OCI-LY7 (cell line): Measurements from ENCODE around the gene MPZL3. TPM values are rescaled to one million over a fixed set of nuclear protein-coding genes. Genes with fewer than 3 reads are reported as not detected.
A peak's percentile ranks its signal among the peaks of the same experiment; 100 is the strongest.

ENCODE experiments used
- BruUV-seq: library from RNA; stranded (reverse); fragments of 400-500 nt; replicated peaks from 2 replicates; lab custom pipeline; 2021; lab: Mats Ljungman, UMichigan
- CTCF ChIA-PET: fragments of 300-600 bp; sonication (Branson Sonifier 250); formaldehyde crosslinking; loops from one replicate; lab custom pipeline; 2022; ENCODE audit warnings: antibody characterized with exemption; ENCODE audit not compliant: unreplicated experiment; lab: Charles Lee
- POLR2A ChIA-PET: fragments of 300-600 bp; sonication (Branson Sonifier 250); formaldehyde crosslinking; loops from one replicate; lab custom pipeline; 2022; ENCODE audit warnings: antibody characterized with exemption; lab: Charles Lee
- DNase-seq: peaks from one replicate; pipeline ENCODE4 v3.0.0-alpha.2; 2015; ENCODE audit warnings: low spot score
- H2AFZ ChIP-seq: fragments of 200-600 bp; sonication (generic), shearing (Covaris generic); 2 replicates; pipeline ENCODE4 v1.6.1; 2014; ENCODE audit warnings: mild to moderate bottlenecking, antibody characterized with exemption, low read length, moderate library complexity
- H3K27ac ChIP-seq: fragments of 200-600 bp; sonication (generic); 2 replicates; pipeline ENCODE4 v1.5.1; 2014; ENCODE audit warnings: mixed run types, low read depth, mild to moderate bottlenecking, moderate library complexity, low read length, inconsistent platforms; ENCODE audit not compliant: poor library complexity, severe bottlenecking
- H3K36me3 ChIP-seq: fragments of 200-600 bp; sonication (generic); 2 replicates; pipeline ENCODE4 v1.6.1; 2014; ENCODE audit warnings: mild to moderate bottlenecking, antibody characterized with exemption, low read length, moderate library complexity, mixed read lengths; ENCODE audit not compliant: insufficient read depth
- H3K4me1 ChIP-seq: fragments of 200-600 bp; sonication (generic); 2 replicates; pipeline ENCODE4 v1.5.1; 2014; ENCODE audit warnings: mild to moderate bottlenecking, low read length; ENCODE audit not compliant: insufficient read depth, poor library complexity, severe bottlenecking
- H3K4me2 ChIP-seq: fragments of 200-600 bp; sonication (generic); 2 replicates; pipeline ENCODE4 v1.6.1; 2014; ENCODE audit warnings: mild to moderate bottlenecking, low read length
- H3K4me3 ChIP-seq: fragments of 200-600 bp; sonication (generic); 2 replicates; pipeline ENCODE4 v1.5.1; 2014; ENCODE audit warnings: mild to moderate bottlenecking, low read depth, low read length; ENCODE audit not compliant: poor library complexity, severe bottlenecking
- H3K79me2 ChIP-seq: fragments of 200-600 bp; sonication (generic); 2 replicates; pipeline ENCODE4 v1.6.1; 2016; ENCODE audit warnings: low read depth, mild to moderate bottlenecking, low read length, moderate library complexity, mixed read lengths; ENCODE audit not compliant: insufficient read depth
- H3K9me2 ChIP-seq: fragments of 200-600 bp; sonication (generic); 2 replicates; pipeline ENCODE4 v1.6.1; 2016; ENCODE audit warnings: mild to moderate bottlenecking, low read length, mixed read lengths; ENCODE audit not compliant: insufficient read depth
- H3K9me3 ChIP-seq: fragments of 200-600 bp; sonication (generic); 2 replicates; pipeline ENCODE4 v1.6.1; 2014; ENCODE audit warnings: mild to moderate bottlenecking, mixed run types, low read length, mixed read lengths
- H4K20me1 ChIP-seq: fragments of 200-600 bp; sonication (generic); 2 replicates; pipeline ENCODE4 v1.6.1; 2014; ENCODE audit warnings: mild to moderate bottlenecking, antibody characterized with exemption, low read length, moderate library complexity, mixed read lengths; ENCODE audit not compliant: insufficient read depth
- EZH2phosphoT487 ChIP-seq: fragments of 200-600 bp; sonication (generic); IDR thresholded peaks from 2 replicates; pipeline ENCODE4 v1.6.1; 2018; ENCODE audit warnings: low read depth, borderline replicate concordance, mild to moderate bottlenecking, mixed run types, antibody characterized with exemption, low read length, moderate library complexity, mixed read lengths
- intact Hi-C: fragments of 100-400 bp; cut with micrococcal nuclease; formaldehyde crosslinking; loops from one replicate; pipeline ENCODE4 v1.10.0; 2022; ENCODE audit not compliant: unreplicated experiment
- total RNA-seq, 2 experiments: library from RNA; depleted of rRNA in 1 of 2; stranded (reverse); fragments of >200 nt in 1 of 2; shearing (Covaris generic) in 1 of 2; gene quantifications; 2 replicates each; pipeline ENCODE4 v1.2.3, GENCODE V29; 2014 to 2022
- TF ChIP-seq, protein P1 (sequence below): fragments of 200-600 bp; sonication (generic); conservative IDR thresholded peaks from 2 replicates; pipeline ENCODE4 v1.5.1; 2014; ENCODE audit warnings: mild to moderate bottlenecking, antibody characterized with exemption, low read length, moderate library complexity, mixed read lengths

MPZL3 gene
- total RNA-seq, 2 experiments from 2014 or later: 1.9 to 5.8 TPM

GRCh38 chr11:118215262-118215661 is 36.9 kb downstream of the MPZL3 start:
- ChIA-PET POLR2A (interaction anchor here (0.7 to 1.6 kb wide), 5 partner anchors 9 to 105 kb away, joined by 3 to 13 read pairs (median 4); partner anchors contain the start of gene JAML), CTCF (no interaction called here)
- no peak overlapping the region for H3K4me3 ChIP-seq
- H4K20me1 ChIP-seq: no peaks in the 10 kb centered on the region
- no peak for TF ChIP-seq EZH2phosphoT487
- TF ChIP-seq, protein P1, sequence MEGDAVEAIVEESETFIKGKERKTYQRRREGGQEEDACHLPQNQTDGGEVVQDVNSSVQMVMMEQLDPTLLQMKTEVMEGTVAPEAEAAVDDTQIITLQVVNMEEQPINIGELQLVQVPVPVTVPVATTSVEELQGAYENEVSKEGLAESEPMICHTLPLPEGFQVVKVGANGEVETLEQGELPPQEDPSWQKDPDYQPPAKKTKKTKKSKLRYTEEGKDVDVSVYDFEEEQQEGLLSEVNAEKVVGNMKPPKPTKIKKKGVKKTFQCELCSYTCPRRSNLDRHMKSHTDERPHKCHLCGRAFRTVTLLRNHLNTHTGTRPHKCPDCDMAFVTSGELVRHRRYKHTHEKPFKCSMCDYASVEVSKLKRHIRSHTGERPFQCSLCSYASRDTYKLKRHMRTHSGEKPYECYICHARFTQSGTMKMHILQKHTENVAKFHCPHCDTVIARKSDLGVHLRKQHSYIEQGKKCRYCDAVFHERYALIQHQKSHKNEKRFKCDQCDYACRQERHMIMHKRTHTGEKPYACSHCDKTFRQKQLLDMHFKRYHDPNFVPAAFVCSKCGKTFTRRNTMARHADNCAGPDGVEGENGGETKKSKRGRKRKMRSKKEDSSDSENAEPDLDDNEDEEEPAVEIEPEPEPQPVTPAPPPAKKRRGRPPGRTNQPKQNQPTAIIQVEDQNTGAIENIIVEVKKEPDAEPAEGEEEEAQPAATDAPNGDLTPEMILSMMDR: no peak
- peak; percentile 45 for DNase-seq
- no peaks in the 10 kb centered on the region for H3K36me3 ChIP-seq
- peak overlapping the region; percentile 90 for H2AFZ ChIP-seq
- BruUV-seq: no TSS peak
- intact Hi-C loops: no loop called here
- H3K79me2 ChIP-seq: no peaks in the 10 kb centered on the region
- H3K4me2 ChIP-seq: peak overlapping the region; percentile 69
- H3K4me1 ChIP-seq: peaks cover 45% of the 10 kb centered on the region
- no peak overlapping the region for H3K27ac ChIP-seq
- no peaks in the 10 kb centered on the region for H3K9me3 ChIP-seq
- no peaks in the 10 kb centered on the region for H3K9me2 ChIP-seq

DNA sequence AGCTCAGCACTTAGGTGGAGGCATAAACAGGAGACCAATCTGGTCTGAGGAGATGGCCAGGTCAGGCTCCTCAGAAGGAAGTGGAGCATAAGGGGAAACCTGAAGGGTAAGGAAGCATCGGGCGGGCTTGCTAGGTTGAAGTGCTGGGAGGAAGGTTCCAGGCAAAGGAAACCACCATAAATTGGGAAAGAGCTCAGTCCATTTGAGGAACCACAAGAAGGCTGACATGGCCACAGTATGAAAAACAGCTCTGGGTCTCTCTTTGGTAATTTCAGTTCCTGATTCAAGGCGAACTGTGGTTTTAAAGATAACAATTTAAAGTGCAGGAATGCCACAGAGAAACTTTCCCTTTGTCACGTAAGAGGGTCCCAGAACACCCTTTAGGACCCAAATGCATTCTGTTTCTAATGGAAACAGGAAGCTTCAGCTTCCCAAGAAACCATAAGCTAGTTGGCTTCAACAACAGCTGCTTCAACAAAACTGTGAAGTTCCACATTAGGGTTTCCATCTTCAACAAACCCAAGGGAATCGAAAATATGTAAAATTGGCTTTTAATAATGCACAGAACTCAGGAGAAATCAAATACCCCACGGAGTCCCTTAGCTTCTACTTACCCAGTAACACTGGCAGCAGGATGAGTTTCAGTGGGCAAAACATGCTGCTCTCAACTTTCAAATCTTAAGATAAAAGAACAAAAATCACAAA is 37.8 kb downstream of the MPZL3 start:
- ChIA-PET CTCF (interaction anchor here (1.2 to 1.5 kb wide), 5 partner anchors 10 to 81 kb away, joined by 4 to 5 read pairs (median 4); partner anchors contain the start of gene JAML), POLR2A (interaction anchor here (0.7 to 1.6 kb wide), 11 partner anchors 8 to 151 kb away, joined by 3 to 13 read pairs (median 4); partner anchors contain the start of gene JAML)
- Histone ChIP-seq H4K20me1 (no peaks in the 10 kb centered on the region), H2AFZ (peak overlapping the region; percentile 90), H3K9me3 (no peaks in the 10 kb centered on the region), H3K36me3 (no peaks in the 10 kb centered on the region), H3K27ac (peak overlapping the region; percentile 24), H3K4me2 (peak overlapping the region; percentile 69), H3K9me2 (no peaks in the 10 kb centered on the region), H3K79me2 (no peaks in the 10 kb centered on the region), H3K4me1 (peaks cover 45% of the 10 kb centered on the region), H3K4me3 (peak overlapping the region; percentile 33)
- no peak for TF ChIP-seq EZH2phosphoT487
- TF ChIP-seq, protein P1: no peak
- intact Hi-C loops: no loop called here
- DNase-seq: peak; percentile 51
- no TSS peak for BruUV-seq

DNA sequence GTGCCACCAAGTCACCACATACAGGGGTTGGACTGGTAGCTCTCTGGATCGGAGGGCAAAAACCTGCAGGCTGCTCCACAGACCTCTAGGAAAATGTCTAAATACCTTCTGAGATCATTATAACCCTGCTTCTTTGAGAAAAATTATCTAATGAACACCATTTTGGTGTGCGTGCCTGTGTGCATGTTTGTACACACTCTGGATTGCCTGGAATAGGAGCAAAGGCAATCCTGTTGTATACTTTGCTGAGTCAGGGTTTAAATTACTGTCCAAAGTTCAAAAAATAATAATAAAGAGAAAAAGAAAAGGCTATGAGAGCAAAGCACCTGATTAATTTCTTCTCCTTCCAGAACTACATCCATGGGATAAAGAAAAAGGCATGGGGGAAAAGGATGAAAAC is 38.4 kb downstream of the MPZL3 start:
- no peaks in the 10 kb centered on the region for H3K9me3 ChIP-seq
- H3K36me3 ChIP-seq: no peaks in the 10 kb centered on the region
- TF ChIP-seq EZH2phosphoT487: no peak
- TF ChIP-seq, protein P1: no peak
- no peak overlapping the region for H3K27ac ChIP-seq
- H2AFZ ChIP-seq: peak overlapping the region; percentile 90
- H3K9me2 ChIP-seq: no peaks in the 10 kb centered on the region
- H3K4me1 ChIP-seq: peaks cover 45% of the 10 kb centered on the region
- intact Hi-C loops: no loop called here
- peak overlapping the region; percentile 69 for H3K4me2 ChIP-seq
- CTCF ChIA-PET: interaction anchor here (1.2 to 1.5 kb wide), 5 partner anchors 11 to 82 kb away, joined by 4 to 5 read pairs (median 4); partner anchors contain the start of gene JAML
- H3K4me3 ChIP-seq: peak overlapping the region; percentile 33
- H4K20me1 ChIP-seq: no peaks in the 10 kb centered on the region
- POLR2A ChIA-PET: interaction anchor here (0.8 to 1.6 kb wide), 8 partner anchors 11 to 110 kb away, joined by 3 to 13 read pairs (median 4); partner anchors contain the start of gene JAML
- BruUV-seq: no TSS peak
- no peaks in the 10 kb centered on the region for H3K79me2 ChIP-seq
- no peak for DNase-seq
